IPS DF 6.9 (cell line): Measurements from ENCODE around the gene EXOC4.

Source experiments
- DNase-seq: peaks from one replicate; pipeline ENCODE4 v3.0.0-alpha.2; 2013; ENCODE audit warnings: low read depth, low spot score
- H3K27ac ChIP-seq: one replicate; pipeline ENCODE4 v1.5.1; 2013; ENCODE audit warnings: low read length, control low read depth
- H3K27me3 ChIP-seq: 2 replicates; pipeline ENCODE4 v1.6.1; 2013; ENCODE audit warnings: mild to moderate bottlenecking, low read length; ENCODE audit not compliant: control insufficient read depth, insufficient read depth
- H3K36me3 ChIP-seq: 2 replicates; pipeline ENCODE4 v1.6.1; 2013; ENCODE audit warnings: low read length; ENCODE audit not compliant: control insufficient read depth, insufficient read depth
- H3K4me1 ChIP-seq: 2 replicates; pipeline ENCODE4 v1.6.1; 2013; ENCODE audit warnings: low read length; ENCODE audit not compliant: control insufficient read depth, insufficient read depth
- H3K4me3 ChIP-seq: 2 replicates; pipeline ENCODE4 v1.5.1; 2013; ENCODE audit warnings: mild to moderate bottlenecking, low read length
- H3K9me3 ChIP-seq: 2 replicates; pipeline ENCODE4 v1.6.1; 2013; ENCODE audit warnings: low read length, inconsistent platforms; ENCODE audit not compliant: control insufficient read depth, insufficient read depth
- WGBS: extraction: QIAGEN DNeasy Blood & Tissue Kit; methylation state at CpG from one replicate; pipeline ENCODE4 v1.1.7; 2013; ENCODE audit warnings: mixed read lengths, missing lambda C conversion rate; ENCODE audit not compliant: insufficient read length, insufficient coverage; 5-methylcytosine and 5-hydroxymethylcytosine counted together

The EXOC4 gene

DNA sequence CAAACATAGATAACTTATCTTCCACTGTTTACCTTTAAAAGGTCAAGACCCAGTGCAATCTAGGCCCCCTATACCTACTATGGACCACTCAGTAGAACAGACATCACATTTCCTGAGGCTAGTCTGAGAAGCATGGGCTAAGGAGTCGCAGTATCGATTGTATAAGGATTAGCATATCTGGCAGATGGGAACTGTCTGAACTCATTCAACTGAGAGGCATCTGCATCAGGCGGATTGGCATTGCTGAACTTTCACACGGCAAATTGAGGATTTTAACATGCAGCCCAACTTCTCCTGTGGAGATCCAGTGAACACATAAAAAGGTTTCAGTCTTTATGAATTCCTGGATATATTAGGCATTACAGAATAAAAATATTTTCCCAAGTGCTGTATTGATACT lies 785.1 kb downstream of the EXOC4 start:
- WGBS = no CpG with 5 or more reads among the region's 4 CpGs
- Histone ChIP-seq H3K9me3 (no peaks in the 10 kb centered on the region), H3K4me1 (no peaks in the 10 kb centered on the region), H3K27ac (no peak overlapping the region), H3K4me3 (no peak overlapping the region), H3K27me3 (no peaks in the 10 kb centered on the region), H3K36me3 (no peaks in the 10 kb centered on the region)
- no peak for DNase-seq

DNA sequence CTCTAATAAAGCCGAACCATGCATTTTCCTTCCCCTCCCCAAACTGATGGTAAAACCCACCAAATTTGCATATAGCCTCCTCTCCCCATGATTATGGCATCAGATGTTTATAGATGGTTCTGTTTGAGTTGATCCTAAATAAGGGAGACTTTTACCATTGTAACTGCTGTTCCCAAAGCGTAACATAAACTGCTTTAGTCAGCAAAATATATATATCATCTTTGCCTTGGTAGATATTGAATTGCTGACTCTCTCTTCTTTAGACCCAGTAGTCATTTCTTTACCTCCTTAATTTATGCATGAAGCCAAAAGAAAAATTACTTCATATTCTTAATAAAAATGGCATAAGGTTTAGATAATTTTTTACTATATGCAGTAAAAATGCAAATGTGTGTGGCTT lies 788.1 kb downstream of the EXOC4 start:
- Histone ChIP-seq H3K27ac (no peak overlapping the region), H3K27me3 (no peaks in the 10 kb centered on the region), H3K4me1 (no peaks in the 10 kb centered on the region), H3K9me3 (no peaks in the 10 kb centered on the region), H3K4me3 (no peak overlapping the region), H3K36me3 (no peaks in the 10 kb centered on the region)
- no CpG with 5 or more reads among the region's 2 CpGs for WGBS
- no peak for DNase-seq

DNA sequence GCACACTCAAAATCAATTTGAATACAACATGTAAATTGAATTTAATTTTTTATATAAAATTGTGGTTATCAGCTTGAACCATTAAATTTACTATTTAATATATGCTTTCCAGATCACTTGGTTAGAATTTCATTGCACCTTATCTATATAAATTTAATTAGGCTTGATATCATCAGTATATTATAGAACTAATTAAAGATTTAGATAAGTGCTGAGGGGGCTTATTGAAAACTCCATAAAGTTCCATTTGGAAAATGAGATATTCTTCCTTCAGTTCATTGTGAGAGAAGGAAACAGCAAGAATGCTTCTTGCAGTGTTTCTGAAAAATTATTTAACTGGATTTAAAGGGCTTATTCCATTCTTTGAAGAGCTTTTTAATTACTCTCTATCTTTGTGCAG lies 788.6 kb downstream of the EXOC4 start:
- Histone ChIP-seq H3K4me3 (no peak overlapping the region), H3K9me3 (no peaks in the 10 kb centered on the region), H3K27ac (no peak overlapping the region), H3K27me3 (no peaks in the 10 kb centered on the region), H3K36me3 (no peaks in the 10 kb centered on the region), H3K4me1 (no peaks in the 10 kb centered on the region)
- no peak for DNase-seq

DNA sequence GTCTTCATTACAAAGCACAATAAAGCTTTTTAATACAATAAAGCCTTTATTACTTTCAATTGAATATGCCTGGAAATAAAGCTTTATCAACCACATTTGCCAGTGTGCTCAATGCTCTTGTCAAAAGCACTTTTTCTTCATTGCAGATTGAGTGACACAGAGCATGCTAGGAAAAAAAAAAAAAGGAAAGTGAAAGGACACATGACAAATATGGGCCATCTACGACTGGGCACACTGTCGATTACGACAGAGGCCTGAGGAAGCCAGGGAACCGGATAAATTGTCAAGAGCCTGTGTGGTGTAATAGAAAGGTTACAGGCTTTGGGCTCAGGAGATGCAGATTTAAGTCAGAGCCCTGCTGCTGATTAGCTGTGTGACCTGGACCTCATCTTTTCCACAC lies 789.4 kb downstream of the EXOC4 start:
- Histone ChIP-seq H3K27me3 (no peaks in the 10 kb centered on the region), H3K9me3 (no peaks in the 10 kb centered on the region), H3K27ac (no peak overlapping the region), H3K4me3 (no peak overlapping the region), H3K4me1 (no peaks in the 10 kb centered on the region), H3K36me3 (no peaks in the 10 kb centered on the region)
- no peak for DNase-seq
- no CpG with 5 or more reads among the region's 4 CpGs for WGBS

DNA sequence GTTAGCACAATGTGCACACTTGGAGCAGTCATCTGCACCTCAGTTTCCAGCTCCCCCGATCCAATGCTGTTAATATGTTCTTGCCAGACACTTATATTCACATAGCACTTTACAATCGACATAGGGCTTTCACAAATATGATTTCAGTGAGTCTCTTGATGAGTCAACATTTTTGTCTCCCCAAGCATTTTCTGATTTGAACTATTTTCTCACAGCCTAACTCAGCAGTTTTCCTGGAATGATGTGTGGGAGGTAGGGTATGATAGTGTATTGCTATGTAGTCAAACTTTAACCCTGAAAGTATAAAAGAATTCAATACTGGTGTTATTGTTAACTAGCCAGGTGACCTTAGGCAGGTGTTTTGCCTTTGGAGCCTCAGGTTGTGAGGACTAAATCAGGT lies 791.8 kb downstream of the EXOC4 start:
- no peaks in the 10 kb centered on the region for H3K4me1 ChIP-seq
- no peaks in the 10 kb centered on the region for H3K36me3 ChIP-seq
- no peaks in the 10 kb centered on the region for H3K9me3 ChIP-seq
- H3K27ac ChIP-seq = no peak overlapping the region
- WGBS = no CpG with 5 or more reads among the region's 2 CpGs
- H3K4me3 ChIP-seq = no peak overlapping the region
- DNase-seq = no peak
- no peaks in the 10 kb centered on the region for H3K27me3 ChIP-seq

DNA sequence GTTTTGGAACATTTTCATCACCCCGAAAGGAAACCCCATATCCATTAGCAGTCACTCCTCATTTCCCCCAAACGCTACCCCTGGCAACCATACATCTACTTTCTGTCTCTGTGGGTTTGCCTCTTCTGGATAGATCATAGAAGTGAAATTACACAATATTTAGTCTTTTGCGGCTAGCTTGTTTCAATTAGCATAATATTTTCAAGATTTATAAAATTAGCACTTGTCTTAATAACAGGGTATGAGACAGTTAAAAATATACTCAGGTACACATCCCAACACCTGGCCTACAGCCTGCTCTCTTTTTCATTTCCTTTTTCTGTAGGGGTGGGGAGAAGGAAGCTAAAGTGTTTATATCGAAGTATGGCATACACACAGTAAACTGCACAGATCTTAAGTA lies 792.8 kb downstream of the EXOC4 start:
- DNase-seq = no peak
- Histone ChIP-seq H3K4me3 (no peak overlapping the region), H3K36me3 (no peaks in the 10 kb centered on the region), H3K27me3 (no peaks in the 10 kb centered on the region), H3K27ac (no peak overlapping the region), H3K9me3 (no peaks in the 10 kb centered on the region), H3K4me1 (no peaks in the 10 kb centered on the region)
- no CpG with 5 or more reads among the region's 4 CpGs for WGBS

DNA sequence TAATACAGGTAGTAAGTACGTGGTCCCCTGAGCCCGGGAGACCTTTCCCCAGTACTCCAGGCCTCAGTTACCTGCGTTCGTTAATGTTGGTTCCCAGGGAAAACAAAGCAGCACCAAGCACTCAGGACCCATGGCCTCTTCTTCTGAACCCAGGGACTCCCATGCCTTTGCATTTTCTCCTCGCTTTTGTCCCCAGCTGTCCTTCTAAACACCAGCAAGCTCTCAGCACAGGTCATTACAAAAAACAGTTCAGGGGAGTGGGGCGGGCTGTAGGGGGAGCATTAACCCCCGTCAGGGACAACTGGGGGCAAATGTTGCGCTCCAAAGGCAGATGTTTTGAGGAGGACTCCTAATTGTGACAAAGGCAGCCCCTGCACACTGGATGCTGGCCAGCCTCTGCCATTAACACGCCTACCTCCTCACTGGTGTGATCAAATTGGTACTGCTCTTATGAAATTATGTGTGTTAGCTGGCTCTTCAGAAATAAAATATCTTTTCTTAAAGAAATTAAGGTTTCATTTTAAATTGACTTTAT lies 793.8 kb downstream of the EXOC4 start:
- no peaks in the 10 kb centered on the region for H3K27me3 ChIP-seq
- no peaks in the 10 kb centered on the region for H3K4me1 ChIP-seq
- DNase-seq = no peak
- WGBS = no CpG with 5 or more reads among the region's 9 CpGs
- no peak overlapping the region for H3K4me3 ChIP-seq
- H3K9me3 ChIP-seq = no peaks in the 10 kb centered on the region
- no peak overlapping the region for H3K27ac ChIP-seq
- no peaks in the 10 kb centered on the region for H3K36me3 ChIP-seq

DNA sequence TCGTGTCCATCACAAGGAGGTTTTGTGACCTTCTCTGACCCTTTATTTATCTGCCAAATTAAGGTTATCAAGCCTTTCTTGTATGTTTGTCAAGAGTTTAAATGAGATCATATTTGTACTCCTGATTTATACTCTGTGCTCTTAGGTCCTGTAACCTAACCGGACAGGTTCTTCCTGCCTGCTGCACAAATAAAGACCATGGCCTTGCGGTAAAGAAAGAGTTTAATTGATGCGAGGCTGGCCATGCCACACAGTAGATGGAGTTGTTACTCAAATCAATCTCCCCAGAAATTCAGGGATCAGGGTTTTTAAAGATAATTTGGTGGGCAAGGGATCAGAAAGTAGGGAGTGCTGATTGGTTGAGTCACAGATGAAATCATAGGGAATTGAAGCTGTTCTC lies 794.8 kb downstream of the EXOC4 start:
- WGBS = no CpG with 5 or more reads among the region's 4 CpGs
- DNase-seq = no peak
- no peaks in the 10 kb centered on the region for H3K4me1 ChIP-seq

DNA sequence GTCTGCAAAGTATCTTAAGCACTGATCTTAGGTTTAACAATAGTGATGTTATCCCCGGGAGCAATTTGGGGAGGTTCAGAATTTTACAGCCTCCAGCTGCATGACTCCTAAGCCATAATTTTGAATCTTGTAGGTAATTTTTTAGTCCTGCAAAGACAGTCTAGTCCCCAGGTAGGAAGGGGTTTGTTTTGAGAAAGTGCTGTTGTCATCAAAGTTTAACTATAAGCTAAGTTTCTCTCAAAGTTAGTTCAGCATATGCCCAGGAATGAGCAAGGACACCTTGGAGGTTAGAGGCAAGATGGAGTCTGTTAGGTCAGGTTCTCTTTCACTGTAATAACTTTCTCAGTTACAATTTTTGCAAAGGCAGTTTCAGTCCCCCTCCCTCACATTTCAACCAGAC lies 795.3 kb downstream of the EXOC4 start:
- DNase-seq = no peak
- Histone ChIP-seq H3K4me3 (no peak overlapping the region), H3K27ac (no peak overlapping the region), H3K9me3 (no peaks in the 10 kb centered on the region), H3K27me3 (no peaks in the 10 kb centered on the region), H3K36me3 (no peaks in the 10 kb centered on the region), H3K4me1 (no peaks in the 10 kb centered on the region)
- WGBS = no CpG with 5 or more reads among the region's 1 CpG

More for the DNA sequence above, 794.8 kb downstream of the EXOC4 start:
- H3K36me3 ChIP-seq = no peaks in the 10 kb centered on the region
- no peaks in the 10 kb centered on the region for H3K27me3 ChIP-seq
- no peak overlapping the region for H3K27ac ChIP-seq
- no peak overlapping the region for H3K4me3 ChIP-seq
- H3K9me3 ChIP-seq = no peaks in the 10 kb centered on the region

DNA sequence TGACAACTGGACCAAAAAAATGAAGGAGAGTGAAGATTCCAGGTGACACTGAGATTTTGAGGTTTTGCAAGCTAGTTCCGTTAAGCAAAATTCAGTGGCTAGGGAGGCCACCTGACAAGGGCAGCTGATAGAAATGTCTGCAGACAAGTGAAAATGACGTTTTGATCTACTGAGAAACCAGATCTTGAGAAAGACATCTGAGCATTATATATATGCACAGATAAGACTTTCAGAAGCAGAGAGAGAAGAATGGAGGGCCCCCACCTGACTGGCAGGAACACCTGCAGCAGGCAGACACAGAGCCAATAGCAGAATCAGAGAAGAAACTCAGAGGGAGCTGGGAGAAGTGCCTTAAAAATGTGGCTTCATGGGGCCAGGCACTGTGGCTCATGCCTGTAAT lies 798.1 kb downstream of the EXOC4 start:
- DNase-seq = no peak
- H3K9me3 ChIP-seq = no peaks in the 10 kb centered on the region
- no peaks in the 10 kb centered on the region for H3K4me1 ChIP-seq
- WGBS = no CpG with 5 or more reads among the region's 2 CpGs
- no peak overlapping the region for H3K27ac ChIP-seq
- no peak overlapping the region for H3K4me3 ChIP-seq
- H3K27me3 ChIP-seq = no peaks in the 10 kb centered on the region
- H3K36me3 ChIP-seq = no peaks in the 10 kb centered on the region

DNA sequence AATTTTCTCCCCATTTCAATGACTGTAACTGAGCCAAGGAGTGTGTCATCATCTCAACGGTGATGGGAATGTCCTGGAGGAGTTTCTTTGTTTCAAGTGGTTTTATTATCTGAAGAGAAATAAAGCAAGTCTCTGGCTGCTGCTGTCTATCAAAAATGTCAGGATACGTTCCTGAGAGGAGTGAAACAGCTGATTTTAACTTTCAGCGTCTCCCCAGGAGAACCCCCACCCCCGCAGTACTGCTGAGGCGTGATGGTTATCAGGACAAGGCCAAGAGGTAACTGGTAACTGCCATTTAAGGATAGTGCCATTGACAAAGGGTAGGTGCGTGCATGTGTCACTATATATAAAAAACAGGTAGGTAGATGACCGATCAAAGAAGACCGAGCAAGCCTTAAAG lies 803.9 kb downstream of the EXOC4 start:
- Histone ChIP-seq H3K4me3 (no peak overlapping the region), H3K27ac (no peak overlapping the region), H3K27me3 (no peaks in the 10 kb centered on the region), H3K4me1 (no peaks in the 10 kb centered on the region), H3K36me3 (no peaks in the 10 kb centered on the region), H3K9me3 (no peaks in the 10 kb centered on the region)
- WGBS = no CpG with 5 or more reads among the region's 8 CpGs
- DNase-seq = no peak
